T-helper 2 cell (primary cell): ENCODE results near the gene GMPPB.
"Not testable (repeated sequence)": the region's sequence is repeated elsewhere in the genome, so short reads cannot be mapped to it uniquely, and the experiment has no call there.

Experiments used
- DNase-seq, 5 experiments: peaks; one replicate each; pipeline versions ENCODE4 v3.0.0 to v3.0.0-alpha.2; 2012 to 2022

GMPPB gene

DNA sequence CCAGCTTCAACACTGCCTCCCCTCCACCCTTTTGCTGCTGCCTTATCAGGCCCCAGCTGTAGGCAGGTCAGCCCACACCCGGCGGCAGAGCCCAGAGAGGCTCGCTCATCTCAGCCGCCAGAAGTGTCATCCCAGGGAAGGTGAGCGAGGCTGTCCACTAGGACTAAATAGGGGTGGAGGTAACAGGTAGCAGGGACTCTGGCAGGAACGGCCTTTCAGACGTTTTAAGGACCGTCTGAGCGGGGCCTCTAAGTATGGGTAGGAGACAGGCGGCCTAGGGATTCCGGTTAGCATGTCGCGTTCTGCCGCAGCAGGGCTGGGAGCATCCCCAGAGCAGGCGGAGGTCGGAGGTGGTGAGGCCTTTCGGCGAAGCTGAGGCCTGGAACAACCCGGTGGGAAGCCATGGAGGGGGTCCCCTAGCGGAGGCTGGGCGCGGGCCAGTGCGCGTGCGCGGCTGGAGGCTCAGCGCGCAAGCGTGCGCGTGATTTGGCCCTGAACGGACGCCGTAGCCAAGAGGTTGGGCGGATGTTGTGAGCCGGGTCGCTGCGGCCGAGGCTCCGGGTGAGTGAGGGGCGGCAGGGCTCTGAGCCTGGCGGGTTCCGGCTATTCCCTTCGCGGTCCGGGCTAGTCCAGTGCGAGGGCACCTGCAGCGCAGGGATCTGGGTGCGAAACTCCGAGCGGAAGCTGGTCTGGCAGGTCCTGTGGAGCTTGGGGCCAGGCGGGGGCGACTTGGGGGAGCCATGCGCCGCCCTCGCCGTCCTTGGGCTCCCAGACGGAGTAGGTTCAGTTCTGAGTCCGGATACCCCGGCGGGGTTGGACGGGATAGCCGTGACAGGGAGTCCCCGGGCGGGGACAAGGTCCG, 34.5 kb downstream of the GMPPB start, which contains the start of the genes MST1 and RNF123:
Gene MST1 (minus strand): TSS at position 429 of the 862 bp plus-strand sequence. CDS start 783 bp downstream, outside the sequence.
Gene RNF123 (plus strand): TSS at position 512 of the 862 bp plus-strand sequence. CDS start 1,609 bp downstream, outside the sequence.
- peak; percentile 87 to 94 (median 89) for DNase-seq

- DNase-seq, result not testable (repeated sequence)
These were observed 35.3 kb downstream of the GMPPB start for GRCh38 chr3:49688338-49689045.

- not testable (repeated sequence) for DNase-seq
These were observed 36.3 kb downstream of the GMPPB start for GRCh38 chr3:49687424-49687795.

- DNase-seq, result peak in 3 of 5 experiments; percentile 15 to 43 (median 27)
These were observed 36.9 kb downstream of the GMPPB start for GRCh38 chr3:49686769-49687423.

DNA sequence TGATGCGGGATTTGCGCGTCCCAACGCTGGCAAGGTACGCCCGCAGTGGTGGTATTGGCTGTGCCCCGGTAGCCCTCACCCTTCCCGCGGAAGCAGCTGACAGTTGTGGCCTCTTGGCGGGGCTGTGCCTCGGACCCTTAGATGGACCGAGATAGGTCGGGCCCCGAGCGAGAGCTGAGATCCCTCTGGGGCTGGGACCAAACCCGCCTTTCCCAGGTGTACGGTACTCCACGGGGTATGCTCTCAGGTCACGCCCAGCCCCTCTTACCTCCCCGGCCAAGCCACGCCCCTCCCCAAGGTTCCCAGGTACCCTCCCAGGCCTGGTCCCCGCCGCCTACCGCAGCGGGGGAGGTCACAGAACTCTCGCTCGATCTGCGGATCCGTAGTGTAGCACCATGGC, 37.4 kb downstream of the GMPPB start:
- peak in 3 of 5 experiments; percentile 22 to 29 (median 23) for DNase-seq

DNA sequence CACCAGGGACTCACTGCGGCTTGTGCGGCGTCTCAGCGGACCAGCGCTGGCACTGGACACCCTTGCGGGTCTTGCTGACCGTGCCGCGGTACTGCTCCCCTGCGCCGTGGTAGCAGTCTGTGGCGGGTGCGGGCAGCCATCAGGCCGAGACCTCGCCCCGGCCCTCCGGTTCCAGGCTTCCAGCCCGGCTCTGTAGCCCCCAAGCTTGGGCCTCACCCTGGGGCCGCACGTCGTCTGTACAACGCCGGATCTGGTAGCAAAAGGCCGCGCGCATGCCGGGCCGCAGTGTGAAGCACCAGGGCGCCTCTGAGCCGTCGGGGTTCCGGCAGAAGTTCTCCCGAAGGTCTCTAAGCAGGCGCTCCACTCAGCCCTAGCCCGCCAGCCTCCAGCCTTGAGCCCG, 37.9 kb downstream of the GMPPB start:
- not testable (repeated sequence) for DNase-seq

- not testable (repeated sequence) for DNase-seq
These were observed 38.6 kb downstream of the GMPPB start for GRCh38 chr3:49685103-49685502.

GRCh38 chr3:49684453-49684852, 39.3 kb downstream of the GMPPB start:
- DNase-seq, result not testable (repeated sequence)

DNA sequence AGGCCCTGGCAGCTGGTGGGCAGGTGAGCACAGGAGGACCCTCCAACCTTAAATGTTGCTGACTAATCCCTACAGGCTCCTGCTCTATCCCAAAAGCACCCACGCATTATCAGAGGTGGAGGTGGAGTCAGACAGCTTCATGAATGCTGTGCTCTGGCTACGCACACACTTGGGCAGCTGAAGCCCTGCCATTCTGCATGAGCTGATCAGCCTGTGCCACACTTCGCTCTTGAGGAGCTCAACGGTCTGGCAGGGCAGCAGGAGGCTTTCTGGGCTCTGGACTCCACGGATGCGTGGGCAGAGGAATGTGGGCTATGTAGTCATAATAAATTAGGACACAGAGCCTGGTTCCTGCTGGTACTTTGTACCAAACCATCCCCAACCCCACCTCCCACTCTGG, 40.6 kb downstream of the GMPPB start:
- DNase-seq, result no peak

GRCh38 chr3:49681543-49681942, 42.2 kb downstream of the GMPPB start:
- DNase-seq, result no peak

DNA sequence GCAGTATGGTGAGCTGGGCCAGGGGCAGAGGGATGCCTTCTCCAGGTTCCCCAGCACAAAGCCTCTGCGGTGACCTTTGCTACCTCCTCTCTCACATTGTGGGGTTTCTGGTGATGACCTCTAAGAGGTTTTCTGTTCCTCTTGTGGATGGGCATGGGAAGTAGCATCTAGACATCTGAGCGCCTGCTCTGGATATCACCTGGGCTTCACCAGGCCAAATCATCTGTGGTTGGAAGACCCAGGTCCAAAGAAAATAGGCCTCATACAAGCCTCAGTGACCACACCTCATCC, 42.6 kb downstream of the GMPPB start:
- no peak for DNase-seq

- DNase-seq, result no peak
These were observed 43.1 kb downstream of the GMPPB start for GRCh38 chr3:49680493-49681231.

DNA sequence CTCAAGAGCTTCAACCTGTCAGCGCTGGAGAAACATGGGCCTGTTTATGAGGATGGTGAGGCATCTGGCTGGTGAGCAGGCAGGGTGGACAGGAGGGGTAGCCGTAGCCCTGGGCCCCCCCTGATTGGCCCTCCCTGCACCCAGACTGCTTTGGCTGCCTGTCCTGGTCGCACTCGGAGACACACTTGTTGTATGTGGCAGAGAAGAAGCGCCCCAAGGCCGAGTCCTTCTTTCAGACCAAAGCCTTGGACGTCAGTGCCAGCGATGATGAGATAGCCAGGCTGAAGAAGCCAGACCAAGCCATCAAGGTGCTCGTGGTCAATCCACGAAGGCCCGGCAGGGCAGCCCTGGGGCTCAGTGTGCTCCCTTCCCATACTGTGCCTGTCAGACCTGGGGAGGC, 47.8 kb downstream of the GMPPB start:
- DNase-seq, result no peak

DNA sequence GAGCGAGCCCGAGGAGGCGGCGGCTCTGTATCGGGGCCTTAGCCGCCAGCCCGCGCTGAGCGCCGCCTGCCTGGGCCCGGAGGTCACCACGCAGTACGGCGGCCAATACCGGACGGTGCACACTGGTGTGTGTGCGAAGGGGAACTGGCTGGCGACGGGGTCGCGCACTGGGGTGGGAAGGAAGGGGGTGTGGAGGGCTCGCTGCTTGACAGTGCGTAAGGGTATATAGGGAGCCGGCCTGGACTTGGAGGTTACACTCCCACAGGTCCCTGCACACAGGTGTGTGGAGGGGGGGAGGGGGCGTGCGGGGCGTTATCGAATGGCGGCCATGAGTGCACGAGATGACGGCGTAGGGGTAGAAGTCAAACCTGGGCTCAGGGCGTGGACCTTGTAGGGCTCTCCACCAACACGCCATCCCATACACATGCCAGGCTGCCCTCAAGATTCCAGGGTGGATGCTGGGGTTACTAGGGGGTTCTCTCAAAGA, 49.2 kb downstream of the GMPPB start:
- peak in 1 of 5 experiments; percentile 53 for DNase-seq

DNA sequence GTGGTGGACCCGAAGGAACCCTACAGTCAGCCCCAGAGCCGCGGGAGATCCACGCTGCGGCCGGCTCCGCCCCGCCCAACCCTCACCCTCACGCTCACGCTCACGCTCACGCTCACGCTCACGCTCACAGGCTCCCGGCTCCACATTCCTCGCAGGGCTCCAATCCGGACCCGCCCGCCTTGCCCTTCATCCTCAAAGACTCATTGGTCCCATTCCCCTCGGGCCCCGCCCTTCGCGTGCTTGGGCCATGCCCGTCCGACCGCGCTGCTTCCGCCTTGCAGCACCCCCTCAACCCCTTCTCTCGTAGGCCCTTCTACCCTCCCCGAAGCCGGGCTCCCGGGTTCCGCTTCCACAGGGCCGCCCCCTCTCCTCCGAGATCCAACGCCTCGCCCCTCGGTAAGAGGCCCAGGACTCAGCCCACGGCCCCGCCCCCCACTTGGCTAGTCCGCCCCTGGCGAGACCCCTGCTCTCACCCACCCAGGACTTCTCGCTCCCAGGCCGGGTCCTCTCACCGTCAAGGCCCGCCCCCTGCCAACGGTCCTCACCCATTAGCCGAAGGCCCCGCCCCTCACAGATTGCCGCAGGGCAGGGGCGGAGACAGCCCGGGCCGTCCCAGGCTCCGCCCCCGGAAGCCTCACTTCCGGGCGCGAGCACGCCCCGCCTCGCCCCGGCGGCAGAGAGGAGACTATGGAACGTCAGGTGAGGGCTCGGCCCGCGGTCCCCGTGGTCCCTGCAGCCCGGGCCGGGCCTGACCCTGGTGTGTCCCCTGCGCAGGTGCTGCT, 49.8 kb downstream of the GMPPB start, which contains the start of gene APEH:
Gene APEH (plus strand): TSS at position 637 of the 782 bp plus-strand sequence. CDS start 51 bp downstream, at position 688.
- peak; percentile 95 to 100 (median 97) for DNase-seq

- DNase-seq, result no peak
These were observed 50.5 kb downstream of the GMPPB start for GRCh38 chr3:49673121-49673714.

DNA sequence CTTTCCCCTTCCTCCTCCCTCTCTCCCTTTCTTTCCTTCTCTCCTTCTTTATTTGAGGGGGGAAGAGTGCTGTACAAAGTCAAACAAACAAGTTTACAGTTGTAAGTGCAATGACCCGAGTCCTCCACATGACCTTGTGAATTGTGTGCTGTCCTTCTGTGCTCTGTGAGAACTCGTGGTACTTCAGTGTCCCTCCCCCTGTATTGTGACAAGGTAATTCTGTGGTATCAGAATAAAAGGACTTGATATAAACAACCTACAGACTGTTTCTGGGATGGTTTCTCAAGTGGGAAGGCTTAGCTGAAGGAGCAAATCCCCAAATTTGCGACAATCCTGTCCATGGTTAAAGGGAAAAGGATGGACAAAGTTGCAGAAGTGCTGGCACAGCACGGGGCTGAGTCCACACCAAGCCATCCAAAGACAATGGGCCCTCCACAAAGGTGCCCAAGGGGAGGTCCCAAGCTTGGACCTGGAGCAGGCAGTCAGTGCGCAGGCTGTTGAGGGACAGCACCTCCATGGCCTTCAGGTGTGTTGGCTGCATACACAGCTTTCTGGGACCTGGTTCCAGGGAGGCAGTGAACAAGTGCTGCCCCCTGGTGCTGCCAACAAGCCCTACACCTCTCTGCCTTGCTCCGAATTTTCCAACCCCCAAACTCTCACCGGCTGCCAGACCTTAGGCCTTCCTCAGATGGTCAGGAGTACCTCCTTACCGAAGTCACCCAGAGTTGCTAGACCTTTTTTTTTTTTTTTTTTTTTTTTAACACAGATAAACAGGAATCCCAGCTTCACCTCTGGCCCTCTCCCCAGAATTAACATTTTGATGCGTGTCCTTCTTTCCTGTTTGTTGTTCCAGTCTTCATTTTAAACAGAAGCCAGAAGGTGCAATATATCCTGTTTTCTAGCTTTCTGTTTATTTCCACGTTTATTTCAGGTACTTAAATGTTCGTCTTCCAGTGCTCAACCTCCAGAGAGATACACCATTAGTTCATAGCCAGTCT, 52.2 kb downstream of the GMPPB start:
- peak; percentile 36 to 72 (median 56) for DNase-seq

DNA sequence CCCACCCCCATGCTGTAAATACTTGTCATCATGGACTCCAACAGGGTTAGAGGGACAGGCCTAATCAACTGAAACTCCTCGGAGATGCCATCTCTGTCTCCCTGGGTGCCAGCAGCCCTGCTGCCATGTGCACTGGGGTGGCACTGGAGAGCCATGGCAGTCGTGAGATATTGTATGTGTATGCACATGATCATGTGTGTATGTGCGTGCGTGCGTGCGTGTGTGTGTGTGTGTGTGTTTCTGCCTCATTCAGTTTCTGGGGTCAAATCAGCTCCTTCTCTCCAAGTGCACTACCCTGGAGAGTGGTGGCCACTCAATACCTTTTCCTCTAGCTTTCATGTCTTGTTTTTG, 52.8 kb downstream of the GMPPB start:
- no peak for DNase-seq
